Heart left ventricle (tissue), 13 donors: ENCODE results near the gene SLC16A5.

Experiments
- CTCF ChIP-seq, 12 donors: fragments of 200-600 bp; sonication (generic) in 4 of 12; IDR thresholded peaks; one replicate each; pipeline versions ENCODE4 v1.5.0 to v1.8.0; 2018 to 2022; ENCODE audit warnings: antibody characterized with exemption in 12 of 12, mild to moderate bottlenecking in 5 of 12
- POLR2A ChIP-seq, 2 donors: fragments of 450-650 bp; IDR thresholded peaks; one replicate each; pipeline ENCODE4 v1.6.1; 2017; ENCODE audit warnings: antibody characterized with exemption in 2 of 2, mild to moderate bottlenecking in 2 of 2, moderate library complexity in 2 of 2
- donor health status: ischemic (EF 13 %, LVEDD 7.1; RV severe dilation, severe dysfunction).
- donor health status: DM: no; HTN: yes; CAD: no.
- donor health status: DM: no; HTN: no; CAD: no.
- donor health status: ischemic (EF 25% LVEDD 6.9; RV normal size, moderate dysfunction).
- donor health status: ischemic (EF 25% LVEDD 5.7; RV mildly dilated, moderate dysfunction).
- donor health status: ischemic (EF 35%, LVEDD 5.7; RV mildly dilated, moderate dysfunction).
- donor health status: nonischemic (EF 11% LVEDD 7.7; RV severe dilation, severe dysfunction).
- donor health status: DM: yes; HTN: yes; CAD: no.
- donor health status: PGD.
- donor health status: ischemic (EF 29% LVEDD 5.4; RV normal size, mild dysfunction).
- donor health status: nonischemic (EF 23%, LVEDD 6.1; RV moderate dilation, normal function).

GRCh38 chr17:75064867-75065561 lies 22.7 kb upstream of the SLC16A5 start:
- no peak for TF ChIP-seq CTCF (IDR thresholded peaks at IDR 0.05)
- no peak for TF ChIP-seq POLR2A (IDR thresholded peaks at IDR 0.05)
